SW480 (cell line): Measurements from ENCODE around the gene BORCS5.

Source experiments
- DNase-seq: peaks from one replicate; pipeline ENCODE4 v3.0.0-alpha.2; 2016; ENCODE audit warnings: low spot score

Gene BORCS5

DNA sequence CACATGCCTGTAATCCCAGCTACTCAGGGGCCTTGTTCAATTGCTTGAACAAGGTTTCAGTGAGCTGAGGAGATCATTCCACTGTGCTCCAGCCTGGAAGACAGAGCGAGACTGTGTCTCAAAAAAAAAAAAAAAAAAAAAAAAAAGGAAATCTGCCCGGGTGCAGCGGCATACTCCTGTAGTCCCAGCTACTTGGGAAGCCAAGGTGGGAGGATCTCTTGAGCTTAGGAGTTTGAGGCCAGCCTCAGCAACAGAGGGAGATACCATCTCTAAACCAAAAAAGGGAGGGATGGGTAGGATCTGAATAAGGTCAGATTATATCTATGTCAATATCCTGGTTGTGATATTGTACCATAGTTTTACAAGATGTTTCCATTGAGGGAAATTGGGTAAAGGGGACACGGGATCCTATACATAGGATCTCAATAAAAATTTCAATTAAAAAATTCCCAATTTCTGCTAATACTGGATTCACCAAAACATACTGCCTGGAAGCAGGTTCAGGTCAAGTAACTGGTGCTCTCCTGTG is 76.4 kb downstream of the BORCS5 start:
- DNase-seq, result no peak

DNA sequence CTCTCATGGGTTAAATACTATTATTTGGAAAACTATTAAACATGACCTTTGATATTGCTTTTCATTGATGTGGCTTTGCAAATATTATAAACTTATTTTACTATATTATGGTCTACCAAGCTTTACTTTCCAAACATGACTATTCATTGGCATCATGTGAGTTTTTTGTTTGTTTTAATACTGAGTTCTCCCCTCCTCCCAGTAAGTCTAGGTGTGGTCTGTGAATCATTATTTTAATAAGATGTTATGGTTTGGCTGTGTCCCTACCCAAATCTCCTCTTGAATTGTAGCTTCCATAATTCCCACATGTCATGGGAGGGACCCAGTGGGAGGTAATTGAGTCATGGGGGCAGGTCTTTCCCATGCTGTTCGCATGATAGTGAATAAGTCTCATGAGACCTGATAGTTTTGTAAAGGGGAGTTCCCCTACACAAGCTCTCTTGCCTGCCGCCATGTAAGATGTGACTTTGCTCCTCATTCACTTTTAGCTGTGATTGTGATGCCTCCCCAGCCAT is 80.0 kb downstream of the BORCS5 start:
- DNase-seq, result no peak

DNA sequence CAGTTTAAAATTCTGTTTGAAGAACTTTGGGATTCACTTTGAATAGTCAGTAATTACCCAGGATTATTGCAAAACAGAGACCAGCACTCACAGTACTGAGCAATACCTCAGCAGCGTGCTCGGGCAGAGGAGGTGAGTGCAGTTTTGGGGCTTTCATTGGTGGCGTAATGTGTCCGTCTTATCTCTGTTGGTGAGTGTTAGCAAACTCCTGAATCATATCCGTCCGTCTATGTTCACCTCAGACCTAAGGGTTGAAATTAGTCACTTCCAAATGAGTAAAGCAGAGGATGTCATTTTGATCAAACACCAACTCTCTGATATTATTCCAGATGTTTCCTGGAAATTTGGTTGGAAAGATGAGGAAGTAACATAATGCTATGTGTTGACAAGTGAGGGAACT is 82.8 kb downstream of the BORCS5 start:
- DNase-seq, result no peak

DNA sequence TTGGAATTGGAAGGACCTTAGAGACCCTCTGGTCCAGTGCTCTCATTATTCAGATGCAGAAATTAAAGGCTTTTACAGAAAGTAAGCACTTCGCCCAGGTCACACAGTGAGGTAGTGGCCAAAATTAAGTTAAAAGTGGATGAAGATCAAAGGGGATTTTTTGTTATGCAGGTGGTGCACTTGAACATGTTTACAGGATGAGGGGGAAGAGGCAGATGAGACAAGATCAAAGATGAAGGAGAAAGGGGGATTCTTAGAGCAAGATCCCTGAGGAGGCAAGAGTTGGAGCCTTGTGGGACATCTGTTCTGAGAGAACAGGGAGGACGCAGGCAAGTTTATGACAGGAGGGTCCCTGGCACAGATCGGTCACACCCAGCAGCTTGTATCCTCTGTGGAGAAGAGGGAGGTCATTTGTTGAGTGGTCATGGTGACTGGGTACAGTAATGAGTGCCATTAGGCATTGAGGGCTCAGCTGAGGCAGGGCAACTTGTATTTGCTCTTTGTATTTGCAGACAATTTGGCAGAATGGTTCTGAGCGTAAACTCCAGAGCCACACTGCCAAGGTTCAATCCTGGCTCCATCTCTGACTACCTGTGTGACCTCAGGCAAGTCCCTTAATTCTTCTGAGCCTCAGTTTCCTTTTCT is 84.0 kb downstream of the BORCS5 start:
- no peak for DNase-seq

DNA sequence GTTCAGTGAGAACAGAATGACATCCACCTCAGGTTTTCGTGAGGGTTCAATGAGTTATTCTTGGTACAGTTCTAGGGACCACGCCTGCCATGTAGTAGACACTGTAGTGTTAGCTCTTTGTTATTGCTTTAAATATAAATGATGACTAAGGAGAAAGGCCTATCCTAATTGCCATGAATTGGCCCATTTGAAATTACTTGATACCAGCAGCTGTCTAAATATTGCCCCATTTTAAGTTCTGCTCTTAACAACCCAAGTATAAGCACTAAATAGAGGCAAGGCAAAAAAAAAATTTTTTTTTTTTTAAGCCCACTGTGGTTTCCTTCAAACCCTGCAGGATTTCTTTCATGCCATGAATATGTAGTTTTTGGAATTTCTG is 84.5 kb downstream of the BORCS5 start:
- no peak for DNase-seq

DNA sequence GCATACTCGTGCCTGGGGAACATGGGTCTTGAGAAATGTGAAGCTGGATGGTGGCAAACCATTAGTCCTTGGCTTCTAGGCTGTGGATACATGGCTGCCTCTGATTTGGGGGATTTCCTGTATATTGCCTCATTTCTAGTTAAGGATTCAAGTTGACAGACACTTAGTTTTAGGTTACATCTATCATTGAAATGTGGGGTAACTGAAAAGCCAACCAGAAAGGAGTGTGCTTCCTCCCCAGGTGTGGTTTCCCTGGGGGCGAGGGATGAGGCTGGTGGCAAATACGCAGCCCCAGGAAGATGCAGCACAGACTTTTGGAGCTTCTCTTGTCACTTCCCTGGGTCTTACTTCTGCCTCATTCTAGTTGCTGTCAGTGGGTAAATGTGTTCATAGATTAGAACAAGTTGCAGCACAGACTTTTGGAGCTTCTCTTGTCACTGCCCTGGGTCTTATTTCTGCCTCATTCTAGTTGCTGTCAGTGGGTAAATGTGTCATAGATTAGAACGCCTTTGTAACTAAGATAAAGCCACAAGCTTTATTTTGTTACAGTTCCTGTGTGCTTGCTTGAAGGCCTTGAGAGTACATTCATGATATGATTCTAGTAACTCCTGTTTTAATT is 85.1 kb downstream of the BORCS5 start:
- DNase-seq, result no peak

DNA sequence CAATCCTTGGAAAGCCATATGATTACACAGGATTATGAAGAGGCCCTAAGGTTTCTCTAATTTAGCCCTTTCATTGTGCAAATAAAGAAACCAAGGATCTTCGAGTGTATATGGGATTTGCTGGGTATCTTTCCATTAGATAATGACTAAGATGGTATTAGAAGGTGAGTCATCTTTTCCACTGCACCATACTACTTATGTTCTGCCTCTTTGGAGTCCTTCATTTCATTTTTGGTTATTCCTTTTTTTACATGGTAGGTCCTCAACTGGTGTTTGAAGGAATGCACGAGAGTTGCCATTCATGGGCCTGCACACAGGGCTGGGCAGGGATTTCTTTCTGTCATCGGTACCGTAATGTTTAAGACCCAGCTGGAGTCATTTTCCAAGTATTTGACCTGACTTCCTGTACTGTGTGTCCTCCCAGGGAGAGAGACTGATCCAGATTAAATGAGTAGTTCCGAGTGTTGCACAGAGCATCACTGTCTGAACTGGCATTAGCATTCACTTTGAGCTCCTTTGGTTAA is 85.7 kb downstream of the BORCS5 start:
- DNase-seq, result peak; percentile 24

DNA sequence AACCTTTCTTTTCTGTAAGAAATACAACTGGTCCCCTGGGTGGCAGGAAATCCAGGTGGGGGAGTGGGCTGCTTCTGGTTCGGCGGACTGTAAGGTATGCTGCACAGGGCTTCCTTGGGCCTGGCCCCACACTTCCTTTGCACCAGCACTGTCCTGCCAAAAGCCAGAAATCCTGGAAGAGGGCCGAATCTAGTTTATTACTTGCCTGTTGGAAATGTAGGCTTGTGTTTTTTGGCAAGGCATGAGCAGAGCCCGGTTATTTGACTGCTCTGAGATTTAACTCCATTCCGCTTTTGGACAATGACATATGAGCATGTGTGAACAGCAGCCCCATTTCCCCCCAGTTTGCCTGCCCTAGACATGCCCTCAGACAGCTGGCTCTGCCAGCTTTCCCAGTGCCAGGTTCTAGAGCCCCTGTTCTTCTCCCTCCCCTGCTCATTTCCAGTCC is 86.6 kb downstream of the BORCS5 start:
- DNase-seq, result no peak

DNA sequence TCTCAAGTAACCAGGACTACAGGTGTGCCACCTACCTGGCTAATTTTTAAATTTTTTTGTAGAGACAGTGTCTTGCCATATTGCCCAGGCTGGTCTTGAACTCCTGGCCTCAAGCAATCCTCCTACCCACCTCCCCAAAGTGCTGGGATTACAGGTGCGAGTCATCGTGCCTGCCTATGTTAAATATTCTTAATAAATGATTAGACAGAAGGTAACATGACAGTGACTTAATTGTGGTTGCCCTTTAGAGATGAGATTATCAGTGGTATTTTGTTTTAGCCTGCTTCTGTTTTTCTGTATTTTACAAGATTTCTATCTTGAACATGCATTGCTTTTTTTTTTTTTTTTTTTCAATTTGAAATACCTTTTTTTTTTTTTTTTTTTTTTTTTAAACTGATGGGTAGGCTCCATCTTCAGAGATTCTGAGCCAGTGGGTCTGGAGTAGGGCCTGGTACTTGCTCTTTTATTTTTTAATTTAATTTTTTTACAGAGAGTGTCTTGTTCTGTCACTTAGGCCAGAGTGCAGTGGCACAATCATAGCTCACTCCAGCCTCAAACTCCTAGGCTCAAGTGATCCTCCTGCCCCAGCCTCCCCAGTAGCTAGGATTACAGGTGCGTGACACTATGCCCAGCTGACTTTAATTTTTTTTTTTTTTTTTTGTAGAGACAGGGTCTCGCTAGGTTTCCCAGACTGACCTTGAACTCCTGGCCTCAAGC is 88.4 kb downstream of the BORCS5 start:
- DNase-seq, result no peak

DNA sequence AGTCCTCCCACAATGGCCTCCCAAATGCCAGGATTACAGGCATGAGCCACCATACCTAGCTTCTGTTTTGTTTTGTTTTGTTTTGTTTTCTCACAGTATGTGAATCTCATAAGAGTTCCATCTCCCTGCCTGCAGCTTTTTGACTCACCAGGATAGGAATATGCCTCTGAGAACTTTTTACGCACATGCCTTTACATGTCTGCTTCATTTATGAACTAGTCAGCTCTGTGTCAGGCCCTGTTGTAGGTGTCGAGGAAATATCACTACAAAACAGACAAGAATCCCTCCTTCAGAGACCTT is 89.0 kb downstream of the BORCS5 start:
- DNase-seq, result no peak

DNA sequence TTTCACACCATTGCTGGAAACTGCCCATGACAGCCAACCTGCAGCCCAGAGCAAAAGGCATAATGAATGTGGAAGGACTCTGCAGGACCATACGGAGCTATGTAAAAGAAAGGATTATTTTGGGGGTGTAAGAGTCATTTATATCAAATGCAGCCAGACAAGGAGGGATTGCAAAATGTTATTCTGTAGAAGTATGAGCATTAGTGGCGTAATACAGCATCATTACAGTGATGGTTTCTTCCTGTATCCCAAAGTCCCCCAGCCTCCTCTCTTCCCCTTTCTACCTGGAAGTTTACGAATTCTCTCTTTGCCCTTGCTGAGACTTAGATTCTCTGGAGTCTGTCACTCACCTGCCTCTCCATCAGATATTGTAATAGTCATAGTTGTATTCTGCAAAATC is 89.9 kb downstream of the BORCS5 start:
- DNase-seq, result no peak

DNA sequence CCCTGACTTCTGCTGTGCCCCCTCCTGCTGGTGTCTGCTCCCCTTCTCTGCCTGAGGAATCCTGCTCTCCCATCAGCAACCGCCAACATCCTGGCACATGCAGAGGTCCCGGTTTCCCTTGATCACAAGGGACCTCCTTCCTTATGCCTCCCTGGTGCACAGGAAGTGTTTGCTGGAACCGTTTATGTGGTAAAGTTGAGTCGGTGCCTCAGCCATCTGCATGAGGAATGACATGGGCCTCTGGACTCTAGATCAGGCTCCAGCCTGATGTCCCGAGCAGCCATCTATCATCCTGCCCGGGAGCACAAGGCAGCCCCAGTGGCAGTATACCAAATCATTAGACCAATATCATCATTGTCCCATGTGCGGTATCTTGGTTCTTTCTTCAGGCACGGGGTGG is 90.4 kb downstream of the BORCS5 start:
- no peak for DNase-seq

DNA sequence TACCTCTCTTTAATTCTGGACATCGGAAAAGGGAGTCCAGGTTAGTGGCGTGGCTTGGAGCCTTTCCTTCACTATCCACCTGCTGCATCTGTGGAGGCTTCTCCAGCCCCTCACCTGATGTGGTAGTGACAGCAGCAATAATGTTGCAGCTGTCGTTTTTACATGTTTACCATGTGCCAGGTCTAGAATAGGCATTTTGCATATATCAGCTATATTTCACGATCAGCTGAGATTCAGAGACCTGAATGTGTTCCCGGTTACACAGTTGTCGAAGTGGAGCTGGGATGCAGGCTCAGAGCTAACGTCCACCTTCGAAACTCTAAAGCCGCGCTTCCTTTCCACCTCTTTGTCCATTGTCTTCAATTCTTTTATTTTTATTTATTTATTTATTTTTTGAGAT is 91.0 kb downstream of the BORCS5 start:
- DNase-seq, result no peak

DNA sequence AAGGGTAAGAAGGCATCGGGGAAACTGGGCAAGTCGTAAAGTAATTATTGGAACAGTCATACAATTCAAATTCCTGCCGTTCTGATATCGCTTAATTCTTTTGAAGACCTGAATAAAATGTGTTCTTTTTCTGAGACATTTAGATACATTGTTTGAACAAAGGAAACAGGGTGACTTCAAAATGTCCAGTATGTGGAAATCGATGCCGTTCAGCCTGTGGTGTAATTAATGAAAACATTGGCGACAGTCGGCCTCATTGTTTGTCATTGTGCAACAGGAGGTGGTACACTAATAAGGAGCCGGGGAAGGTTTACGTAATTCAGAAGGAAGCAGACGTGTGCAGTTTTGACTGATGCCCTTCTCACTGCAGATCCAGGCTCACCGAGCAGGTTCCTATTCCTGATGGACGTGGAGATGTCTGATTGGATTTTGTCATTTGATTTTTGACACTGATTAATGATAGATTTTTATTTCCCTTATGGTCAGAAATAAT is 92.7 kb downstream of the BORCS5 start:
- DNase-seq, result no peak

DNA sequence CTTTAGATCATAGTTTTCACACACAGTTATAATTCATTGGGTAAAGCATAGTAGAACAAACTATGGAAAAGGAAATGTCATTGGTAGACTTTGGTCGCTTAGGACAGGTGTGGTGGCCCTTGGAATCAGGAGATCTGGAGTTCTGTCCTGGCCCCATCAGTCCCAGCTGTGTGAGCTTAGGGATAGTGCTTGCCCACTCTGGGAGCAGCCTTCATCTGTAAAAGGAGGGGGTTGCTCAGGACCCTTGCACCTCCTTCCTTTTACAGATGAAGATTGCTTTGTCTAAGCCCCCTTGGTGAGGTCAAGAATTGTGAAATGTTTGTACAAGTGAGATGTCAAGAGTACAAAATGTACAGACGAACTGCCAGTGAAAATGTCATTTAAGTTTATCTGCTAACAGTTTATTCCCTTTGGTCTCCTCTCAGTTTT is 93.2 kb downstream of the BORCS5 start:
- no peak for DNase-seq

DNA sequence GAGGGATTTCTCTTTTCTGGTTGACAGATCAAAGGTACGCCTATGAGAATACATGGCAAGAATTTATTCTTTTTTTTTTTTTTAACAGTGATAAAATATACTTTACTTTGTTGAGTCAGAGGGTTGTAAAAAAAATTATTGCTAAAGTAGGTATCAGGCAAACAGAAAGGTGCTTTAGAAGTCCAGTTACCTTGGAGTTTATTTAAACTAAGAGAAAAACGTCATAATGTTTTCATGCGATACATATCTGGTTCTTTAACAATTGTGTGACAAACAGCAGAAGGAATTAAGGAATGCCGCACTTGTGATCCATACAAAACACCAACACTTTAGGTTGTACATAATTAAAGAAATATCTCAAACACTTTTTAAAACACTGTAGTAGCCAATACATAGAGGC is 94.2 kb downstream of the BORCS5 start:
- DNase-seq, result no peak

DNA sequence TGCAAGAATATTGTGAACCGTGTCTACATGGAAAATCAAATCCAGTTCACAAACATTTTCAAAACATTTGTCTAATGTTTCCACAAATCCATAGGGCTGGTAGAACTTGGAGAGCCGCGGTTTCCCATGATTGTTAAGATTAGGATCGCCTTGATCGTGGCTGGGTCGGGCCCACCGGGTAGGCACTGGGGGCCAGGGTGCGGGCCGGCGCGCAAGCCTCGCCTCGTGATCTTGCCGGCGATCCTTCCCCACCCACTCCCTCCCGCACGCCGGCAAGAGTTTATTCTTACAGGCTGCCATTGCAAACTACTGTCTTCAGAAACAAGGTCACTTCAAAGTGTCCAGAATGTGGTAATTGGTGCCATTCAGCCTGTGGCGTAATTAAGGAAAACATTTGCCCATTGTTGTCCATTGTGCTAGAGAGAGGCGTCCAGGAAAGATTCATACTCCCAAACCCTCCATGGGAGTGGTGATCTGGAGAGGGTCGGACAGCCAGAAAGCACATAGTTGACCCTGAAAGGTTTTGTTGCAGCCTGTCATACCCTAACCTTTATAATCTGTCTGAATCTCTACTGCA is 95.5 kb downstream of the BORCS5 start:
- no peak for DNase-seq

DNA sequence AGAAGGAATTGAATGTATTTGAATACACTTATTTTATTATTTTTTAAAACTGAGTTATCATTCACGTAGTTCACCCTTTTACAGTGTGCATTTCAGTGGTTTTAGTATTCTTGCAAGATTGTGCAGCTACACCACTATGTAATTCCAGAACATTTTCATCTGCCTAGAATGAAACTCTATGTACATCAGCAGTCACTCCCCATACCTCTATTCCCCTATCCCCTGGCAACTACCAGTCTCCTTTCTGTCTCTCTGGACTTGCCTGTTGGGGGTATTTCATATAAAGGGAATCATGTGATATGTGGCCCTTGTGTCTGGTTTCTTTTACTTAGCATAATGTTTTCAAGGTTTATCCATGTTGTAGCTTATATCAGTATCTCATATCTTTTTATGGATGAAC is 96.8 kb downstream of the BORCS5 start:
- no peak for DNase-seq

DNA sequence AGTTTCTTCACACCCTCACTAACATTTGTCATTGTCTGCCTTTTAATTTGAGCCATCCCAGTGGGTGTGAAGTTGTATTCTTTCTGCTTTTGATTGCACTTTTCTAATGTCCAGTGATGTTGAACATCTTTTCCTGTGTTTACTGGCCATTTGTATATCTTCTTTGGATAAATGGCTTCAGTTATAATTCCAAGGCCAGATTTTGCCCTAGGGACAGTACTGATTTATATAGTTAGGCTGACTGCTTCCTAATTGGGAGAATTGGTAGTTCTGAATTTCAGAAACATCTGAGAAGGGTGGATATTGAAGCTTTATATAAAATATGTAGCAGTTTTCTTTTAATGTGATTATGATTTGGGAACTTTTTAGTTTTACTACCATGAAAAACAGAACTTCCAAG is 97.4 kb downstream of the BORCS5 start:
- no peak for DNase-seq

DNA sequence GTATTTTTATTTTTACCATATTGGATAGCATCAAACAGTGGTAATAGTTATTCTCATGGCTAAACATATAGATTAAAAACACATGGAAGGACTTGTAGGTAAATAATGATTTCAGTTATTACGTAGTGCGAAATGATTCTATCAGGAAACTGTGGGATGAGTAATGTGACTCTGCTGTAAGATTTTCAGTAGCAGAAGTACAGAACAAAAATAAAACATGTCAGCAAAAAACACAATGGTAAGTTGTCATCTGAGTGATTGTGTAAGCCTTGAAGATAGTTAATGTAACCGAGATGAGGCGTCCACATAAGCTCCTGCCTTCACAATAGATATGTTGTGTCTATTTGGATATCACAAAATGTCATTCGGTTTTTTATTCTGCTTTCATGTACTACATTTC is 99.8 kb downstream of the BORCS5 start:
- no peak for DNase-seq

DNA sequence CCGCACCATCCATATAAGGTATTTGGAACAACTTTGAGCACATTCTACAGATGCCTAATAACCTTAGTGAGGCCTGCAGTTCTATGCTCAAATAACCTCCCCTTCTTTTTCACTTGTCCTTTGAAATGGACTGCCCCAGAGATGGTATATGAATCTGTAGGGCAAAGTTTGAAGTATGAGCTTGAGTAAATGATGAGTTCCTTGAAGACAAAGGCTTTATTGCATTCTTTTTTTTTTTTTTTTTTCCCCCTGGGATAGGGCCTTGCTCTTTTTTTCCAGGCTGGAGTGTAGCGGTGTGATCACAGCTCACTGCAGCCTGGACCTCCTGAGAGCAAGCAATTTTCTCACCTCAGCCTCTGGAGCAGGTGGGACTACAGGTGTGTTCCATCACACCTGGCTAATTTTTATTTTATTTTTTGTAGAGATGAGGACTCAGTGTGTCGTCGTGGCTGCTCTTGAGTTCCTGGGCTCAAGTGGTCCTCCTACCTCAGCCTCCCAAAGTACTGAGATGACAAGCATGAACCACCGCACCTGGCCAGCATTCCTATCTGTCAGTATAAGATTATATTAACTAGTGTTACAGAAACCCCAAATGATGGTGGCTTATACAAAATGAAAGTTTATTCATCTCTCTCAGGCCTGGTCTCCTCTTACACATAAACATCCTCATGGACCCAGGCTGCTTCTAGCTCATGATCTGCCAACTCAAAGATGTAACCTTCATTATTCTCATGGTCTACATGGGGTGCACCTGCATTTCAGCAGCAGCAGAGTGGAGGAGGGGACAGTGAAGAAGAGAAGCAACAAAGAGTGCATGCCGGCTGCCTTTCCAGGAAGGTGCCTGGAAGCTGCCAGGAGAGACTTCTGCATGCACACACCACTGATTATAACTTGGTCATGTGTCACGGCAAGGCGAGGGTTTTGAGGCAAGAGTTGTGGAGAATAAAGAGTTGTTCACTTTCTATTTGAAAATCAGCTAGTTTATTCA is 104.4 kb downstream of the BORCS5 start:
- DNase-seq, result no peak
